GM21786 (cell line): Measurements from ENCODE around the gene MAPK12.

Experiments used
- ATAC-seq: cut with Tn5 transposase; IDR thresholded peaks from one replicate; pipeline ENCODE4 v1.9.1; 2021; ENCODE audit not compliant: unreplicated experiment

Gene MAPK12

GRCh38 chr22:50253046-50253915 is 8.2 kb downstream of the MAPK12 start:
- ATAC-seq: no peak

GRCh38 chr22:50252082-50253045 is 9.1 kb downstream of the MAPK12 start:
- no peak for ATAC-seq

GRCh38 chr22:50251477-50252081 is 9.9 kb downstream of the MAPK12 start:
- ATAC-seq: no peak

GRCh38 chr22:50250555-50251476 is 10.7 kb downstream of the MAPK12 start, which contains the start of gene HDAC10:
TSS of gene HDAC10 (minus strand) at chr22:50251265. CDS start at chr22:50251032, 233 bp downstream.
- peak; percentile 48 for ATAC-seq

GRCh38 chr22:50250249-50250554 is 11.3 kb downstream of the MAPK12 start:
- ATAC-seq: no peak

- no peak for ATAC-seq
Measured at GRCh38 chr22:50249341-50250248, 11.9 kb downstream of the MAPK12 start.

GRCh38 chr22:50248196-50249081 is 13.0 kb downstream of the MAPK12 start:
- ATAC-seq: no peak

GRCh38 chr22:50247748-50248147 is 13.7 kb downstream of the MAPK12 start:
- ATAC-seq: no peak

GRCh38 chr22:50246242-50247175 is 15.0 kb downstream of the MAPK12 start:
- no peak for ATAC-seq

- ATAC-seq: no peak
Measured at GRCh38 chr22:50245214-50246072, 16.0 kb downstream of the MAPK12 start.

GRCh38 chr22:50244420-50245213 is 16.9 kb downstream of the MAPK12 start, which contains the start of gene TUBGCP6:
TSS of gene TUBGCP6 (minus strand) at chr22:50245023. CDS start at chr22:50244459, 564 bp downstream.
- peak; percentile 69 for ATAC-seq

- ATAC-seq: no peak
Measured at GRCh38 chr22:50243685-50244419, 17.6 kb downstream of the MAPK12 start.

GRCh38 chr22:50242406-50242949 is 19.0 kb downstream of the MAPK12 start:
- no peak for ATAC-seq

GRCh38 chr22:50238755-50239154 is 22.7 kb downstream of the MAPK12 start:
- ATAC-seq: no peak
